Coronary artery (tissue), 2 donors: ENCODE measurements around the gene EPS8.
A peak's percentile ranks its signal among the peaks of the same experiment; 100 is the strongest.

Experiments used
- DNase-seq: peaks from one replicate; pipeline ENCODE4 v3.0.0-alpha.2; 2017; ENCODE audit warnings: low spot score
- H3K27ac ChIP-seq, 2 donors: fragments of 200-600 bp; sonication (generic); one replicate each; pipeline ENCODE4 v1.5.1; 2016 to 2019
- H3K4me3 ChIP-seq: fragments of 200-600 bp; sonication (generic); 2 replicates; pipeline ENCODE4 v1.5.1; 2016; ENCODE audit warnings: mild to moderate bottlenecking, moderate library complexity
- CTCF ChIP-seq: fragments of 200-600 bp; sonication (generic); IDR thresholded peaks from one replicate; pipeline ENCODE4 v1.5.1; 2019; ENCODE audit warnings: antibody characterized with exemption

EPS8 gene

GRCh38 chr12:15693228-15693911, 95.8 kb downstream of the EPS8 start:
- no peak for TF ChIP-seq CTCF
- DNase-seq: no peak
- H3K27ac ChIP-seq: peak overlapping the region; percentile 61 to 62
- H3K4me3 ChIP-seq: peak overlapping the region; percentile 1

- no peak for DNase-seq
- Histone ChIP-seq H3K27ac (peak overlapping the region in 1 of 2 donors; percentile 49), H3K4me3 (no peak overlapping the region)
- TF ChIP-seq CTCF: no peak
Observed at GRCh38 chr12:15691388-15691787, 97.8 kb downstream of the EPS8 start.

GRCh38 chr12:15690320-15690719, 98.9 kb downstream of the EPS8 start:
- H3K27ac ChIP-seq: peak overlapping the region in 1 of 2 donors; percentile 60
- H3K4me3 ChIP-seq: no peak overlapping the region
- no peak for TF ChIP-seq CTCF
- no peak for DNase-seq

DNA sequence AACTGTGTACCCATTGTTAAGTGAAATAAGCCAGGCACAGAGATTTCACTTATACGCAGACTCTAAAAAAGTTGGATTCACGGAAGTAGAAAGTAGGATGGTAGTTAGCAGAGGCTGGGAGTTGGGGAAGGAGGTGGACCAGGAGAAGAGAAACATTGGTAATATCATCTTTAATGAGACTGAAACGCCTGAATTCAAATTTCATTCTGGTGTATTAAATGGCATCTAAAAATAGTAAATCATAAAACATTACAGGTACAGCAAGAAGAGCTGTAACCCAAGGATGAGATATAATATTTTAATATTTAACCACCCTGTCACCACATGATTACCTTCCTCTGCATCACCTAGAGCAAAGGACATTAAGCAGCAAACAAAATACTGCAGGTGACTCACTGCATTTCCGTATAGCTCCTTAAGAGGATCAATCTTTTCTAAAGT, 99.4 kb downstream of the EPS8 start:
- TF ChIP-seq CTCF: no peak
- no peak overlapping the region for H3K4me3 ChIP-seq

DNA sequence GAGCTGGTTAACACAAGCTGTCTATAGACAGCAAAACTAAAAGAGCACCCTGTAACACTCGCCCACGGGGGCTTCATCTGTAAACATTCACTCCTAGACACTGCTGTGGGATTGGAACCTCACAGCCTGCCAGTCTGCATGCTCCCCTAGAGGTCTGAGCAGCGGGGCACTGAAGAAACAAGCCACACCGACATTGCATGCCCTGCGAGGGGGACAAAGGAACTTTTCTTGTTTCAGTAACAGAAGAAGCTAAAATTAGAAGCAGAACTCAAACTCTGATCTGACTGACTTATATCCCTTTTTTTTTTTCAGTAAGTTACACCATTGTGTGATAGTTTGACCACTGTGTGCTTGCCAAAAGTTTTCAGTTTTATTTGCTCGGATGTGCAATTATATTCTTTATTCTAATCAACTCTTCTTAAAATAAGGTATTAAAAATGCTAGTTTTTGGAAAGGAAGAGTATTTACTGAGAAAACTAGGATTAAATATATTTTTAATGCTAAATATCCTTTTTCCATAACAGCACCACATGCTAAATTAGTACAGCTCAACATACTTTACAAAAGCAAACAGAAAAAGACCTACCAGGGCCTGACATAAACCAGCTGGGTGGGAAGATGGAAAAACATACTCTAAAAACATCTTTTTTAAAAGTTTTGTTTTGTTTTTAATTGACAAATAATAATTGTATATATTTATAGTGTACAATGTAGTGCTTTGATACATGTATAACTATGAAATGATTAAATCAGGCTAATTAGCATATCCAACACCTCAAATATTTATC, 100.2 kb downstream of the EPS8 start:
- peak overlapping the region; percentile 61 for H3K4me3 ChIP-seq
- DNase-seq: no peak
- peak overlapping the region; percentile 60 to 87 for H3K27ac ChIP-seq
- TF ChIP-seq CTCF: no peak

More for the DNA sequence above, 99.4 kb downstream of the EPS8 start:
- no peak for DNase-seq
- H3K27ac ChIP-seq: peak overlapping the region in 1 of 2 donors; percentile 60

GRCh38 chr12:15688202-15688736, 100.9 kb downstream of the EPS8 start:
- no peak for TF ChIP-seq CTCF
- Histone ChIP-seq H3K4me3 (peak overlapping the region; percentile 61), H3K27ac (peak overlapping the region; percentile 60 to 87)
- DNase-seq: no peak
